ENCODE measurements around the gene CSTA. TPM values are rescaled to one million over a fixed set of nuclear protein-coding genes. Genes with fewer than 3 reads are reported as not detected.

Gene CSTA
- total RNA-seq, 6 experiments from 2014 or later = 4.2 to 19.3 (median 8.6) TPM

- TF ChIP-seq POLR2A (IDR thresholded peaks at IDR 0.05) (no peak), CTCF (IDR thresholded peaks at IDR 0.05) (no peak)
- Histone ChIP-seq H3K36me3 (no peaks in the 10 kb centered on the region), H3K4me3 (no peak overlapping the region), H3K9me3 (no peaks in the 10 kb centered on the region), H3K27me3 (no peaks in the 10 kb centered on the region), H3K27ac (no peak overlapping the region), H3K4me1 (peaks cover 0 to 14% (median 4%) of the 10 kb centered on the region in 4 donors)
- no peak for DNase-seq
- intact Hi-C loops (cut with DNase I) = no loop called here
- ATAC-seq = peak; percentile 48 to 66 (median 57)
- WGBS (ENCODE audit: insufficient coverage, low coverage, low lambda C conversion rate, missing lambda C conversion rate) = 17% methylated on average over 6 of the region's 6 CpGs
These were observed 30.7 kb upstream of the CSTA start for GRCh38 chr3:122294359-122294758.

GRCh38 chr3:122295266-122296062 is 29.6 kb upstream of the CSTA start:
- ATAC-seq = peak; percentile 58 to 81 (median 72)
- H3K27ac ChIP-seq = no peak overlapping the region

GRCh38 chr3:122298239-122298638 is 26.8 kb upstream of the CSTA start:
- no peak overlapping the region for H3K27ac ChIP-seq
- no peak overlapping the region for H3K4me3 ChIP-seq
- no peak for TF ChIP-seq POLR2A (IDR thresholded peaks at IDR 0.05)
- TF ChIP-seq CTCF (IDR thresholded peaks at IDR 0.05) = no peak
- intact Hi-C loops (cut with DNase I) = no loop called here
- no peaks in the 10 kb centered on the region for H3K27me3 ChIP-seq
- 60% methylated on average over 2 of the region's 2 CpGs for WGBS (ENCODE audit: insufficient coverage, low coverage, low lambda C conversion rate, missing lambda C conversion rate)
- H3K4me1 ChIP-seq = peaks cover 0 to 14% (median 4%) of the 10 kb centered on the region in 4 donors
- DNase-seq (no peak), ATAC-seq (no peak)
- no peaks in the 10 kb centered on the region for H3K36me3 ChIP-seq
- peaks cover 0 to 4% (median 0%) of the 10 kb centered on the region in 4 donors for H3K9me3 ChIP-seq

More at GRCh38 chr3:122295266-122296062, 29.6 kb upstream of the CSTA start:
- DNase-seq = no peak
- intact Hi-C loops (cut with DNase I) = no loop called here
- peaks cover 0 to 14% (median 4%) of the 10 kb centered on the region in 4 donors for H3K4me1 ChIP-seq
- H3K27me3 ChIP-seq = no peaks in the 10 kb centered on the region
- H3K9me3 ChIP-seq = peaks cover 0 to 4% (median 0%) of the 10 kb centered on the region in 4 donors
- no peaks in the 10 kb centered on the region for H3K36me3 ChIP-seq
- TF ChIP-seq POLR2A (IDR thresholded peaks at IDR 0.05) (no peak), CTCF (IDR thresholded peaks at IDR 0.05) (no peak)
- WGBS (ENCODE audit: insufficient coverage, low coverage, low lambda C conversion rate, missing lambda C conversion rate) = 41% methylated on average over 4 of the region's 5 CpGs
- H3K4me3 ChIP-seq = no peak overlapping the region

- no peak for TF ChIP-seq CTCF (IDR thresholded peaks at IDR 0.05)
- TF ChIP-seq POLR2A (IDR thresholded peaks at IDR 0.05) = no peak
- Histone ChIP-seq H3K27ac (no peak overlapping the region), H3K4me1 (peaks cover 0 to 8% (median 4%) of the 10 kb centered on the region in 4 donors), H3K27me3 (no peaks in the 10 kb centered on the region), H3K9me3 (peaks cover 0 to 4% (median 0%) of the 10 kb centered on the region in 4 donors), H3K4me3 (no peak overlapping the region), H3K36me3 (no peaks in the 10 kb centered on the region)
- ATAC-seq (no peak), DNase-seq (no peak)
- intact Hi-C loops (cut with DNase I) = no loop called here
These were observed 25.8 kb upstream of the CSTA start for GRCh38 chr3:122299215-122299614.

All from right lobe of liver (tissue), 6 donors.